K562 (cell line): ENCODE data around the gene AP1G1. TPM values are rescaled to one million over a fixed set of nuclear protein-coding genes. Genes with fewer than 3 reads are reported as not detected.

Experiments
- ATAC-seq: fragments of 200-7000 bp; cut with Tn5 transposase; 3 replicates; pipeline ENCODE4 v1.9.1; 2020; ENCODE audit warnings: moderate library complexity
- BruUV-seq: library from RNA; stranded (reverse); fragments of 400-500 nt; replicated peaks from 2 replicates; lab custom pipeline; 2021; lab: Mats Ljungman, UMichigan
- CTCF ChIA-PET: fragments of 300-600 bp; formaldehyde crosslinking; extraction: SDS; loops from one replicate; lab custom pipeline; 2021; ENCODE audit warnings: low intra/inter-chr PET ratio; lab: Yijun Ruan, JAX
- POLR2A ChIA-PET: fragments of 300-600, 350-650 bp; sonication (Branson Sonifier 250); formaldehyde crosslinking; extraction: SDS; loops from one replicate; lab custom pipeline; 2021; ENCODE audit warnings: antibody characterized with exemption, inconsistent platforms; lab: Yijun Ruan, JAX
- DNase-seq, 4 experiments: peaks; one replicate each; pipeline versions ENCODE4 v3.0.0 to v3.0.0-alpha.2; 2011 to 2018; ENCODE audit warnings: low spot score in 3 of 4, mixed read lengths in 3 of 4; ENCODE audit errors: extremely low read depth in 1 of 4
- FAIRE-seq: peaks from 2 replicates; lab custom pipeline; 2011; peaks lifted over from hg19 to GRCh38; lab: Jason Lieb, UNC
- H2AFZ ChIP-seq: 2 replicates; pipeline ENCODE4 v1.6.0; 2011; ENCODE audit warnings: low read depth, low read length, control low read depth, inconsistent platforms
- H3K27ac ChIP-seq: fragments of 200-600 bp; 3 replicates; pipeline ENCODE4 v1.8.0; 2011; ENCODE audit warnings: low read depth, mild to moderate bottlenecking, control low read depth, inconsistent platforms, low read length, moderate library complexity, mixed read lengths; ENCODE audit errors: extremely low read depth
- H3K27me3 ChIP-seq, 2 experiments: fragments of 300-600 bp in 1 of 2; 2 replicates in 1 of 2; 3 replicates in 1 of 2; pipeline versions ENCODE4 v1.6.0 to v1.8.0; 2011; ENCODE audit warnings: inconsistent platforms in 2 of 2, low read length in 2 of 2, mild to moderate bottlenecking in 1 of 2, mixed read lengths in 1 of 2, moderate library complexity in 1 of 2; ENCODE audit not compliant: control insufficient read depth in 2 of 2, insufficient read depth in 2 of 2
- H3K36me3 ChIP-seq: fragments of 300-600 bp; 3 replicates; pipeline ENCODE4 v1.8.0; 2011; ENCODE audit warnings: mild to moderate bottlenecking, low read length, inconsistent platforms; ENCODE audit not compliant: control insufficient read depth, insufficient read depth
- H3K4me1 ChIP-seq, 2 experiments: fragments of 200-600 bp in 1 of 2; replicated peaks in 1 of 2; 2 replicates in 1 of 2; 3 replicates in 1 of 2; pipeline versions ENCODE4 v1.5.1 to v1.8.0; 2011; ENCODE audit warnings: inconsistent platforms in 2 of 2, low read length in 2 of 2, mild to moderate bottlenecking in 1 of 2, mixed read lengths in 1 of 2, moderate library complexity in 1 of 2; ENCODE audit not compliant: control insufficient read depth in 2 of 2, insufficient read depth in 2 of 2
- H3K4me2 ChIP-seq: 2 replicates; pipeline ENCODE4 v1.6.1; 2011; ENCODE audit warnings: low read length, control low read depth, inconsistent platforms, mixed read lengths; ENCODE audit not compliant: insufficient read depth
- H3K4me3 ChIP-seq: fragments of 200-600 bp; sonication (generic), shearing (Covaris generic); 2 replicates; pipeline ENCODE4 v1.5.1; 2016; ENCODE audit warnings: control low read depth, inconsistent platforms
- H3K79me2 ChIP-seq: fragments of 200-600 bp; 3 replicates; pipeline ENCODE4 v1.8.0; 2011; ENCODE audit warnings: low read length, inconsistent platforms; ENCODE audit not compliant: control insufficient read depth, insufficient read depth
- H3K9ac ChIP-seq, 2 experiments: 2 replicates each; pipeline versions ENCODE4 v1.6.0 to v1.6.1; 2011; ENCODE audit warnings: low read depth in 2 of 2, low read length in 2 of 2, control low read depth in 1 of 2, inconsistent platforms in 1 of 2, mild to moderate bottlenecking in 1 of 2, mixed read lengths in 1 of 2; ENCODE audit not compliant: insufficient read depth in 1 of 2
- H3K9me1 ChIP-seq: one replicate; pipeline ENCODE4 v1.6.0; 2011; ENCODE audit warnings: inconsistent platforms, mild to moderate bottlenecking, low read length, moderate library complexity; ENCODE audit not compliant: control insufficient read depth, insufficient read depth
- H3K9me3 ChIP-seq: replicated peaks from 2 replicates; pipeline ENCODE4 v1.5.1; 2011; ENCODE audit warnings: low read depth, low read length, inconsistent platforms; ENCODE audit not compliant: control insufficient read depth, insufficient read depth
- H4K20me1 ChIP-seq: replicated peaks from 2 replicates; pipeline ENCODE4 v1.6.1; 2011; ENCODE audit warnings: low read length, inconsistent platforms, mixed read lengths; ENCODE audit not compliant: control insufficient read depth, insufficient read depth
- ATF7 ChIP-seq: fragments of 450-650 bp; IDR thresholded peaks from 2 replicates; pipeline ENCODE4 v1.7.1; 2014; ENCODE audit warnings: mild to moderate bottlenecking, moderate library complexity
- BDP1 ChIP-seq: IDR thresholded peaks from 3 replicates; pipeline ENCODE4 v1.6.1; 2011; ENCODE audit not compliant: insufficient read length, insufficient read depth
- DPF2 ChIP-seq: fragments of 450-650 bp; IDR thresholded peaks from 2 replicates; pipeline ENCODE4 v1.6.1; 2016
- FOXA1 ChIP-seq: fragments of 450-650 bp; IDR thresholded peaks from 2 replicates; pipeline ENCODE4 v1.6.1; 2016; ENCODE audit warnings: mild to moderate bottlenecking, borderline replicate concordance
- GABPA ChIP-seq: fragments of 200-800 bp; sonication (Bioruptor generic); conservative IDR thresholded peaks from 2 replicates; pipeline ENCODE4 v1.6.1; 2016; ENCODE audit warnings: low read depth, missing genetic modification characterization, missing compliant biosample characterization
- HSF4 ChIP-seq: fragments of 250-450 bp; sonication (Bioruptor Pico); IDR thresholded peaks from 2 replicates; pipeline ENCODE4 v2.1.2; 2022; ENCODE audit warnings: mild to moderate bottlenecking, moderate library complexity, borderline replicate concordance
- KLF1 ChIP-seq: fragments of 450-650 bp; IDR thresholded peaks from 2 replicates; pipeline ENCODE4 v1.6.1; 2016; ENCODE audit warnings: missing genetic modification characterization, missing compliant biosample characterization
- LCOR ChIP-seq: sonication (generic); formaldehyde crosslinking; IDR thresholded peaks from 2 replicates; pipeline ENCODE4 v1.8.0; 2022; ENCODE audit warnings: mild to moderate bottlenecking, missing genetic modification reagents
- MYNN ChIP-seq, 2 experiments: sonication (generic); formaldehyde crosslinking in 1 of 2; IDR thresholded peaks; 2 replicates each; pipeline versions ENCODE4 v1.5.0 to v1.6.1; 2016 to 2020; ENCODE audit warnings: antibody characterized with exemption in 1 of 2, missing genetic modification reagents in 1 of 2
- SMARCA4 ChIP-seq: fragments of 450-650 bp; IDR thresholded peaks from 2 replicates; pipeline ENCODE4 v1.6.1; 2016
- SREBF1 ChIP-seq: fragments of 150-350 bp; IDR thresholded peaks from 2 replicates; pipeline ENCODE4 v1.6.1; 2014; ENCODE audit warnings: antibody characterized with exemption, low read depth, low read length, borderline replicate concordance
- TARDBP ChIP-seq: fragments of 450-650 bp; IDR thresholded peaks from 2 replicates; pipeline ENCODE4 v1.6.1; 2016
- TEAD4 ChIP-seq, 2 experiments: sonication (generic) in 1 of 2; formaldehyde crosslinking in 1 of 2; IDR thresholded peaks; 2 replicates each; pipeline versions ENCODE4 v1.6.1 to v1.8.0; 2012 to 2022; ENCODE audit warnings: borderline replicate concordance in 1 of 2, inconsistent platforms in 1 of 2, low read length in 1 of 2, mild to moderate bottlenecking in 1 of 2, missing genetic modification reagents in 1 of 2
- ZFP36 ChIP-seq: fragments of 150-350 bp; IDR thresholded peaks from 2 replicates; pipeline ENCODE4 v1.6.1; 2018; ENCODE audit warnings: low read length, low read depth; ENCODE audit not compliant: partially characterized antibody
- ZNF830 ChIP-seq: fragments of 250-450 bp; sonication (Bioruptor Pico); IDR thresholded peaks from 2 replicates; pipeline ENCODE4 v1.5.0; 2021; ENCODE audit warnings: mild to moderate bottlenecking
- WGBS: fragments of 100-300 bp; shearing (Covaris generic); methylation state at CpG from one replicate; pipeline ENCODE4 v1.1.6; 2016; ENCODE audit warnings: low coverage, mixed read lengths; ENCODE audit not compliant: insufficient coverage; ENCODE audit errors: missing lambda C conversion rate; 5-methylcytosine and 5-hydroxymethylcytosine counted together
- in situ Hi-C: fragments of 300-500 bp; cut with MboI; formaldehyde crosslinking; loops from 4 replicates; pipeline ENCODE4 v1.15.0; 2018; ENCODE audit warnings: inconsistent platforms, mixed read lengths
- intact Hi-C: fragments of 100-400 bp; cut with micrococcal nuclease; formaldehyde crosslinking; loops from 2 replicates; pipeline ENCODE4 v1.14.2; 2022
- polyA plus RNA-seq, 8 experiments: library from polyadenylated mRNA; depleted of rRNA in 4 of 8; stranded (reverse) in 5 of 8; unstranded in 3 of 8; fragments of >200 nt; fragmentation: Nextera tagmentation in 2 of 8; fragmentation: Illumina TruSeq in 1 of 8; extraction: Ambion mirVana in 2 of 8; extraction: Trizol in 1 of 8; gene quantifications; 2 replicates each; pipeline versions ENCODE4 v1.2.1 to v1.2.3, GENCODE V29; 2011 to 2014; ENCODE audit warnings: inconsistent platforms in 1 of 8, missing spikeins in 1 of 8
- total RNA-seq, 7 experiments: library from RNA; depleted of rRNA in 6 of 7; stranded (reverse); fragments of >200 nt in 6 of 7; fragmentation: Illumina TruSeq in 2 of 7; extraction: Trizol in 2 of 7; gene quantifications; 2 replicates each; pipeline versions ENCODE4 v1.2.1 to v1.2.3, GENCODE V29; 2011 to 2021; ENCODE audit warnings: low replicate concordance in 1 of 7
- TF ChIP-seq, protein P1 (sequence below): sonication (generic); formaldehyde crosslinking; IDR thresholded peaks from 2 replicates; pipeline ENCODE4 v1.8.1; 2023; ENCODE audit warnings: mild to moderate bottlenecking, missing genetic modification reagents
- TF ChIP-seq, protein P2 (sequence below): fragments of 250-450 bp; sonication (Bioruptor Pico); IDR thresholded peaks from 2 replicates; pipeline ENCODE4 v1.5.0; 2020; ENCODE audit warnings: mild to moderate bottlenecking, borderline replicate concordance
- TF ChIP-seq, protein P3 (sequence below): sonication (generic); formaldehyde crosslinking; IDR thresholded peaks from 2 replicates; pipeline ENCODE4 v1.8.1; 2022; ENCODE audit warnings: missing genetic modification reagents

Gene AP1G1
- total and polyA plus RNA-seq, 9 of the 15 experiments (the other 6 are each of a cell fraction or from before 2014, with no cell fraction given), result 7.0 to 59.2 (median 42.0) TPM

DNA sequence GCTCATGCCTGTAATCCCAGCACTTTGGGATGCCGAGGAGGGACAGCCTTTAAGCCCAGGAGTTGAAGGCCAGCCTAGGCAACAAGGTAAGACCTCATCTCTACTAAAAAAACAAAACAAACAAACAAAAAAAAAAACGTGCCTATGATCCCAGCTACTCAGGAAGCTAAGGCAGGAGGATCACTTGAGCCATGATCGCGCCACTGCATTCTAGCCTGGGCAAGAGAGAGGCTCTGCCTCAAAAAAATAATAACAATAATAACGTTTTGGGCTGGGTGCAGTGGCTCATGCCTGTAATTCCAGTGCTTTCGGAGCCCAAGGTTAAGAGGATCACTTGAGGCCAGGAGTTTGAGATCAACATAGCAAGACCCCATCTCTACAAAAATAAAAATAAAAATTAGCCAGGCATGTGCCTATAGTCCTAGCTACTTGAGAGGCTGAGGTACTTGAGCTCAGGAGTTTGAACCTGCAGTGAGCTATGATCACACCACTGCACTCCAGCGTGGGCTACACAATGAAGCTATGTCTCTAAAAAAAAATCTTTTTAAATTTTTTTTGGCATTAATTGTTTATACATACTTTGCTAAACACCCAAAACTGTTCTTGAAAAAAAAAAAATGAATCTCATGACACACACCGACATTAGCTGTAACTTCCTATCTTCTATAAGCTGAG lies 87.4 kb downstream of the AP1G1 start:
- WGBS, result 71% methylated on average over 8 of the region's 8 CpGs
- no peak overlapping the region for H2AFZ ChIP-seq
- BruUV-seq, result no TSS peak
- TF ChIP-seq, protein P1, sequence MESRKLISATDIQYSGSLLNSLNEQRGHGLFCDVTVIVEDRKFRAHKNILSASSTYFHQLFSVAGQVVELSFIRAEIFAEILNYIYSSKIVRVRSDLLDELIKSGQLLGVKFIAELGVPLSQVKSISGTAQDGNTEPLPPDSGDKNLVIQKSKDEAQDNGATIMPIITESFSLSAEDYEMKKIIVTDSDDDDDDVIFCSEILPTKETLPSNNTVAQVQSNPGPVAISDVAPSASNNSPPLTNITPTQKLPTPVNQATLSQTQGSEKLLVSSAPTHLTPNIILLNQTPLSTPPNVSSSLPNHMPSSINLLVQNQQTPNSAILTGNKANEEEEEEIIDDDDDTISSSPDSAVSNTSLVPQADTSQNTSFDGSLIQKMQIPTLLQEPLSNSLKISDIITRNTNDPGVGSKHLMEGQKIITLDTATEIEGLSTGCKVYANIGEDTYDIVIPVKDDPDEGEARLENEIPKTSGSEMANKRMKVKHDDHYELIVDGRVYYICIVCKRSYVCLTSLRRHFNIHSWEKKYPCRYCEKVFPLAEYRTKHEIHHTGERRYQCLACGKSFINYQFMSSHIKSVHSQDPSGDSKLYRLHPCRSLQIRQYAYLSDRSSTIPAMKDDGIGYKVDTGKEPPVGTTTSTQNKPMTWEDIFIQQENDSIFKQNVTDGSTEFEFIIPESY (CRISPR knock-in tag), result no peak
- TF ChIP-seq LCOR (CRISPR knock-in tag), result no peak
- TF ChIP-seq TARDBP, result no peak
- no peak for TF ChIP-seq HSF4 (CRISPR knock-in tag)
- TF ChIP-seq, protein P2, sequence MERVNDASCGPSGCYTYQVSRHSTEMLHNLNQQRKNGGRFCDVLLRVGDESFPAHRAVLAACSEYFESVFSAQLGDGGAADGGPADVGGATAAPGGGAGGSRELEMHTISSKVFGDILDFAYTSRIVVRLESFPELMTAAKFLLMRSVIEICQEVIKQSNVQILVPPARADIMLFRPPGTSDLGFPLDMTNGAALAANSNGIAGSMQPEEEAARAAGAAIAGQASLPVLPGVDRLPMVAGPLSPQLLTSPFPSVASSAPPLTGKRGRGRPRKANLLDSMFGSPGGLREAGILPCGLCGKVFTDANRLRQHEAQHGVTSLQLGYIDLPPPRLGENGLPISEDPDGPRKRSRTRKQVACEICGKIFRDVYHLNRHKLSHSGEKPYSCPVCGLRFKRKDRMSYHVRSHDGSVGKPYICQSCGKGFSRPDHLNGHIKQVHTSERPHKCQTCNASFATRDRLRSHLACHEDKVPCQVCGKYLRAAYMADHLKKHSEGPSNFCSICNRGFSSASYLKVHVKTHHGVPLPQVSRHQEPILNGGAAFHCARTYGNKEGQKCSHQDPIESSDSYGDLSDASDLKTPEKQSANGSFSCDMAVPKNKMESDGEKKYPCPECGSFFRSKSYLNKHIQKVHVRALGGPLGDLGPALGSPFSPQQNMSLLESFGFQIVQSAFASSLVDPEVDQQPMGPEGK (CRISPR knock-in tag), result no peak
- no peak for TF ChIP-seq ATF7
- no peak for TF ChIP-seq ZFP36
- no peak for TF ChIP-seq TEAD4 (IDR thresholded peaks at IDR 0.05; ENCODE audit: low read length)
- TF ChIP-seq TEAD4 (CRISPR knock-in tag; IDR thresholded peaks at IDR 0.05; ENCODE audit: borderline replicate concordance), result no peak
- no peak for TF ChIP-seq DPF2
- no peak for TF ChIP-seq KLF1 (tag)
- TF ChIP-seq MYNN (IDR thresholded peaks at IDR 0.05), result no peak
- TF ChIP-seq MYNN (CRISPR knock-in tag; IDR thresholded peaks at IDR 0.05), result no peak
- no peak for TF ChIP-seq BDP1
- no peak for TF ChIP-seq SMARCA4
- no peak for TF ChIP-seq GABPA (tag)
- TF ChIP-seq, protein P3, sequence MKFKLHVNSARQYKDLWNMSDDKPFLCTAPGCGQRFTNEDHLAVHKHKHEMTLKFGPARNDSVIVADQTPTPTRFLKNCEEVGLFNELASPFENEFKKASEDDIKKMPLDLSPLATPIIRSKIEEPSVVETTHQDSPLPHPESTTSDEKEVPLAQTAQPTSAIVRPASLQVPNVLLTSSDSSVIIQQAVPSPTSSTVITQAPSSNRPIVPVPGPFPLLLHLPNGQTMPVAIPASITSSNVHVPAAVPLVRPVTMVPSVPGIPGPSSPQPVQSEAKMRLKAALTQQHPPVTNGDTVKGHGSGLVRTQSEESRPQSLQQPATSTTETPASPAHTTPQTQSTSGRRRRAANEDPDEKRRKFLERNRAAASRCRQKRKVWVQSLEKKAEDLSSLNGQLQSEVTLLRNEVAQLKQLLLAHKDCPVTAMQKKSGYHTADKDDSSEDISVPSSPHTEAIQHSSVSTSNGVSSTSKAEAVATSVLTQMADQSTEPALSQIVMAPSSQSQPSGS, result no peak
- no peak for TF ChIP-seq SREBF1
- TF ChIP-seq ZNF830 (CRISPR knock-in tag), result no peak
- TF ChIP-seq FOXA1, result no peak

More for the DNA sequence above, 87.4 kb downstream of the AP1G1 start:
- ChIA-PET CTCF (no interaction called here), POLR2A (interaction anchor here (0.7 kb wide), 1 partner anchor 11 kb away, joined by 3 read pairs; no protein-coding TSS in a partner anchor)
- no peak overlapping the region for H3K27ac ChIP-seq
- no peaks in the 10 kb centered on the region; the same call in 2 of the 3 replicates for H3K36me3 ChIP-seq
- no peaks in the 10 kb centered on the region for H4K20me1 ChIP-seq
- H3K79me2 ChIP-seq, result peaks cover 14% of the 10 kb centered on the region; the same call in 2 of the 3 replicates
- ATAC-seq (no peak), FAIRE-seq (no peak), DNase-seq (no peak)
- intact Hi-C loops (no loop called here), in situ Hi-C loops (no loop called here)
- no peak overlapping the region for H3K4me3 ChIP-seq
- no peaks in the 10 kb centered on the region for H3K27me3 ChIP-seq
- no peaks in the 10 kb centered on the region for H3K9me1 ChIP-seq
- no peaks in the 10 kb centered on the region for H3K9me3 ChIP-seq
- H3K9ac ChIP-seq, result no peak overlapping the region
- H3K4me2 ChIP-seq, result no peak overlapping the region
- H3K4me1 ChIP-seq, result peaks cover 7 to 10% of the 10 kb centered on the region in 2 experiments; a peak in 4 of 5 replicates
